Progenitor cell of endocrine pancreas (in vitro differentiated cells): ENCODE results near the gene RCAN1. TPM values are rescaled to one million over a fixed set of nuclear protein-coding genes. Genes with fewer than 3 reads are reported as not detected.

Source experiments
- DNase-seq: peaks from one replicate; pipeline ENCODE4 v3.0.0; 2021; ENCODE audit warnings: low spot score; ENCODE audit not compliant: unreplicated experiment
- H3K27ac Mint-ChIP-seq: 2 replicates; pipeline ENCODE4 v1.8.0; 2021; ENCODE audit warnings: mild to moderate bottlenecking, moderate library complexity, mixed read lengths
- H3K27me3 Mint-ChIP-seq: 2 replicates; pipeline ENCODE4 v1.8.0; 2021; ENCODE audit warnings: mixed read lengths
- H3K36me3 Mint-ChIP-seq: 2 replicates; pipeline ENCODE4 v1.8.0; 2022; ENCODE audit warnings: mixed read lengths; ENCODE audit not compliant: insufficient read depth
- H3K4me1 Mint-ChIP-seq: 2 replicates; pipeline ENCODE4 v1.8.0; 2021; ENCODE audit warnings: low read depth, mixed read lengths
- H3K4me3 Mint-ChIP-seq: 2 replicates; pipeline ENCODE4 v1.8.0; 2021; ENCODE audit warnings: low read depth, mild to moderate bottlenecking, moderate library complexity, mixed read lengths
- H3K9me3 Mint-ChIP-seq: 2 replicates; pipeline ENCODE4 v1.8.0; 2021; ENCODE audit warnings: low read depth, mixed read lengths
- total RNA-seq: library from RNA; stranded (reverse); gene quantifications from 2 replicates; pipeline ENCODE4 v1.2.1, GENCODE V29; 2021
- TF ChIP-seq, protein P1 (sequence below): fragments of 200-600 bp; sonication (generic); IDR thresholded peaks from one replicate; pipeline ENCODE4 v1.5.0; 2021; ENCODE audit warnings: antibody characterized with exemption, mild to moderate bottlenecking; ENCODE audit not compliant: unreplicated experiment

Gene RCAN1
- total RNA-seq, 1 donor from 2014 or later, result 11.6 TPM

DNA sequence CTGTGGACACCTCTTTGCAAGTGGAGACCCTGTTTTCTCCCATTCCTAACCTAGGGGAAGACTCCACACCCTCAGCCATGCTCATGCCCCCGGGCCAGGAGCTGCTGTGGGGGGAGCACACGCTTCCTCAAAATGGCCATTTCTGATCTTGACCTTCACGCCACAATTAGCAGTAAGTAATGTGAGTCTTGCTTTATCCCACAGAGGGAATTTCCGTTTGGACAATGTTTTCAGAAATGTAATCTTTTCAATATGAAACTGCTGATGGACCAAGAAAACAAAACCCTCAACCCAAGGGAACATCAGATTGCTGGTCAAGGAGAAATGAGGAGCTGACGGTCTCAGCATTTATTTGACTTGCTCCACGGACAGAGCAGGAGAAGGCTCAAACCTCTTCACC lies 94.6 kb downstream of the RCAN1 start:
- Mint-ChIP-seq H3K4me1 (peaks cover 37% of the 10 kb centered on the region), H3K27ac (no peak overlapping the region), H3K9me3 (no peaks in the 10 kb centered on the region), H3K36me3 (peaks cover 17% of the 10 kb centered on the region), H3K4me3 (no peak overlapping the region), H3K27me3 (peaks cover 5% of the 10 kb centered on the region)
- TF ChIP-seq, protein P1, sequence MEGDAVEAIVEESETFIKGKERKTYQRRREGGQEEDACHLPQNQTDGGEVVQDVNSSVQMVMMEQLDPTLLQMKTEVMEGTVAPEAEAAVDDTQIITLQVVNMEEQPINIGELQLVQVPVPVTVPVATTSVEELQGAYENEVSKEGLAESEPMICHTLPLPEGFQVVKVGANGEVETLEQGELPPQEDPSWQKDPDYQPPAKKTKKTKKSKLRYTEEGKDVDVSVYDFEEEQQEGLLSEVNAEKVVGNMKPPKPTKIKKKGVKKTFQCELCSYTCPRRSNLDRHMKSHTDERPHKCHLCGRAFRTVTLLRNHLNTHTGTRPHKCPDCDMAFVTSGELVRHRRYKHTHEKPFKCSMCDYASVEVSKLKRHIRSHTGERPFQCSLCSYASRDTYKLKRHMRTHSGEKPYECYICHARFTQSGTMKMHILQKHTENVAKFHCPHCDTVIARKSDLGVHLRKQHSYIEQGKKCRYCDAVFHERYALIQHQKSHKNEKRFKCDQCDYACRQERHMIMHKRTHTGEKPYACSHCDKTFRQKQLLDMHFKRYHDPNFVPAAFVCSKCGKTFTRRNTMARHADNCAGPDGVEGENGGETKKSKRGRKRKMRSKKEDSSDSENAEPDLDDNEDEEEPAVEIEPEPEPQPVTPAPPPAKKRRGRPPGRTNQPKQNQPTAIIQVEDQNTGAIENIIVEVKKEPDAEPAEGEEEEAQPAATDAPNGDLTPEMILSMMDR, result no peak
- no peak for DNase-seq

DNA sequence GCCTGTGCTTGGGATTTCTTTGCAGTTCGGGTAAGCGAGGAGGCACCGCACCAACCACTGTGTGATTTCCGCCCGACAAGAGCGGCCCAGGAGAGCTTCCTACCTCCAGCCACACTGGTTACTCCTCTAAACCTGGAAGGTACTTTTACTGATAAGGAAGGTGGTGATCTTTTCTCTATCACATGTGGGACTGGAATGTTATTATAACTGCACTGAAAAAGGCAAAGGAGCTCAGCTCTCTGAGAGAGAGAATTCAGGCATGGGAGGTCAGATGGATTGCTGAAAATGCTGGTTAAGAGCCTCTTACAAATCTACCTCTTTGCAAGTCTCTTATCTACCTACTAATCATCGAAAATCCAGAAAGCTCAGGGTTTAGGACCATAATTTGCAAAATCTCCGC lies 95.2 kb downstream of the RCAN1 start:
- Mint-ChIP-seq H3K27ac (no peak overlapping the region), H3K4me1 (peaks cover 32% of the 10 kb centered on the region)

DNA sequence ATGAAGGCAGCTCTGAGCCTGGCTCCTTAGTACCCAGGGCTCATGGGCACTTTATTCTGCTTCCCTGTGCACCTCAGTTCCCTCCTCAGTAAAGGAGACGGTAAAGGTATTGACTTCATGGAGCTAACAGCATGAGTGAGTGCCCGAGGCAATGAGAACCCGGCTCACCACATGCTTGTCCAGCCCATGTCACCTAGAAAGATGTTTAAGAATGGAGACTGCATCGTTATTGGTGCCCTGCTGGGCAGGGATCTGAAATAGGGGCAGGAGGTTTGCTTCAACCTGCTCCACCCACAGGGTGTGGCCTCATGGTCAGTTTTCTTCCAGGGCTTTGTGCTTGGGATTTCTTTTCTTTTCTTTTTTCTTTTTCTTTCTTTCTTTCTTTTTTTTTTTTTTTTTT lies 95.9 kb downstream of the RCAN1 start:
- TF ChIP-seq, protein P1, result no peak
- Mint-ChIP-seq H3K4me1 (peaks cover 26% of the 10 kb centered on the region), H3K9me3 (no peaks in the 10 kb centered on the region), H3K4me3 (no peak overlapping the region), H3K27ac (no peak overlapping the region), H3K36me3 (peaks cover 17% of the 10 kb centered on the region), H3K27me3 (no peaks in the 10 kb centered on the region)
- DNase-seq, result no peak

More for the DNA sequence above, 95.2 kb downstream of the RCAN1 start:
- TF ChIP-seq, protein P1, result no peak
- Mint-ChIP-seq H3K27me3 (no peaks in the 10 kb centered on the region), H3K36me3 (peaks cover 17% of the 10 kb centered on the region), H3K4me3 (no peak overlapping the region), H3K9me3 (no peaks in the 10 kb centered on the region)
- no peak for DNase-seq

DNA sequence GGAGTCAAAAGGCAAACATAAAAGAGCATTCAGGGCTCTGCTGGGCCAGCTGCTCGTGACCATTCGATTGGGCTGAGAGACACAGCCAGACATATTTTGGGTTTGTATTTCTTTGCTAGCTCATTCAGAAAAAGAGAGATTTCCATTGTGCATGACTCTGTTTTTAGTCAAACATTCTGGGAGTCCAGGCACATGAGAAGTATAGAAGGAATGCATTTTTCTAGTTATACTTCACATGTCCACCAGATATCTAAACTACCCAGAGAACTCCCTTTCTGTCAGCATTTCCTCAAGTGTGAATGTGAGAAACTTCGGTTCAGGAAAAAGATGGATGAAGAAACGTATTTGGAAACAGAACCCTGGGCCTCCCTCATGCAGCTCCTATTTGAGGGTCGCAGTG lies 96.6 kb downstream of the RCAN1 start:
- Mint-ChIP-seq H3K4me1 (peaks cover 19% of the 10 kb centered on the region), H3K27me3 (no peaks in the 10 kb centered on the region), H3K9me3 (no peaks in the 10 kb centered on the region), H3K36me3 (peaks cover 17% of the 10 kb centered on the region), H3K4me3 (no peak overlapping the region), H3K27ac (no peak overlapping the region)
- DNase-seq, result no peak
- TF ChIP-seq, protein P1, result no peak

DNA sequence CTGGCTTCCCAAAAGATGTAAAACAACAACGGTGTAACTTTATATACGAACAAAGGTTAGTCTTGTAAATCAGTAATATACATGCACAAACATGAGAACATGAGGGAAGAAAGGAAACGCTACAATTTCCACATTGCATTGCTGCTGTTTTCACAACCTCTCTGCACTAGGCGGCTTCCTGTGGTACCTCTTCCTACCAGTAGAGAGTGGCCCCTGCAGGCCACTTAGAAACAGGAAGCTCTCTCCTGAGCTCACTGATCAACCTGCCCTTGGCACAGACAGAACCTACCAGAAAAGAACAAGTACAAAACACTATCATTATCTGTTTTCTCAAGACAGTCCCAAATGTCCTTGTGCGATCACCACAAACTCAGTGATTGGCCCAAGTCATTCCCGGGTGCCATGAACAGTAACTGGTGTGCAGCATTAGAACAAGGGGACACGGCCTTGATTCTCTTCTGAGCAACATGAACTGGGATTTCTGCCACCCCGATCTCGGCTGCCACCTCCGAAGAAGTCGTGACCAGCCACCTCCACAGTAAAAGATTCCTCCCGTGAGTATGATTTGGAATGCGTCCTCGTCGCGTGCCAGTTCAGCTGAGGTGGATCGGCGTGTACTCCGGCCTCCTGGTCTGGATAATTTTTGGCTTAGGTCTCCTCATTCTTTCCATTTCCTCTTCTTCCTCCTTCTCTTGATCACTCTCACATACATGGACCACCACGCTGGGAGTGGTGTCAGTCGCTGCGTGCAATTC lies 97.2 kb downstream of the RCAN1 start:
- H3K4me1 Mint-ChIP-seq, result peaks cover 13% of the 10 kb centered on the region
- H3K27ac Mint-ChIP-seq, result no peak overlapping the region
- H3K27me3 Mint-ChIP-seq, result no peaks in the 10 kb centered on the region
- H3K4me3 Mint-ChIP-seq, result no peak overlapping the region
- TF ChIP-seq, protein P1, result peak; percentile 33
- H3K9me3 Mint-ChIP-seq, result no peaks in the 10 kb centered on the region
- peaks cover 17% of the 10 kb centered on the region for H3K36me3 Mint-ChIP-seq
- DNase-seq, result no peak
